Inflammatory macrophage treated with lipopolysaccharide for 1 hour (primary cell): ENCODE measurements around the gene DNHD1.

ENCODE experiments used
- DNase-seq, 2 donors: peaks; one replicate each; pipeline ENCODE4 v3.0.0-alpha.2; 2020 to 2022

Gene DNHD1

DNA sequence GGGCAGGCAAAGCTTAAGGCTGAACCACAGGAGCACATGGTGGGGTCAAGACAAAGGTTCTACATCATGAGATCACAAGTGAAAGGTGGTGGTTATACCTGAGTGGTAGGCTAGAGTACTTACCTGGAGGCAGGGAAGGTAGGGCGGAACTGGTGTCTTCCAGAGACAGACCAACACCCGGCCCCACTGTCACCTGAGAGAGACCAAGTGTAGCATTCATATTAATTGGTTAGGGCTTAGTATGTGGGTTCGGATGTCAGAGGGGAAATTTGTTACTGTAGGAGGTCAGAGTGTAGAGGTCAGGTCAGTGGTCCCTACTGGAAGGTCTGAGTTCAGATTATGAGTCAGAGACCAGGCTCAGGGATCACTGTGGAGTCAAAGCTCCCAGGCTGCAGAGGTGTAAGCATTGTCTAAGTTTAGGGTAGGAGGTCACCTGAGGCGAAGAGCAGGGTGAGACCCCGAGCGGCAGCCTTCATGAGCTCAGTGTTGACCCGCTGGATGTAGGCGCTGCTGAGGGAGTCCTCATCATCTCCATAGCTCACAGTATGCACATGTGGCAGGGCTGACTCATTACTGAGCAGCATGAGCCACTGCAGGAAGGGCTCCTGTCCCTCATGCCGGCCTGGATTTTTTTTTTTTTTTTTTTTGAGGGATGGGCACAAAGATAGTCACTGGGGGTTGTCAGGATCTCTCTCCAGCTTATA lies 119.0 kb downstream of the DNHD1 start:
- DNase-seq = no peak

DNA sequence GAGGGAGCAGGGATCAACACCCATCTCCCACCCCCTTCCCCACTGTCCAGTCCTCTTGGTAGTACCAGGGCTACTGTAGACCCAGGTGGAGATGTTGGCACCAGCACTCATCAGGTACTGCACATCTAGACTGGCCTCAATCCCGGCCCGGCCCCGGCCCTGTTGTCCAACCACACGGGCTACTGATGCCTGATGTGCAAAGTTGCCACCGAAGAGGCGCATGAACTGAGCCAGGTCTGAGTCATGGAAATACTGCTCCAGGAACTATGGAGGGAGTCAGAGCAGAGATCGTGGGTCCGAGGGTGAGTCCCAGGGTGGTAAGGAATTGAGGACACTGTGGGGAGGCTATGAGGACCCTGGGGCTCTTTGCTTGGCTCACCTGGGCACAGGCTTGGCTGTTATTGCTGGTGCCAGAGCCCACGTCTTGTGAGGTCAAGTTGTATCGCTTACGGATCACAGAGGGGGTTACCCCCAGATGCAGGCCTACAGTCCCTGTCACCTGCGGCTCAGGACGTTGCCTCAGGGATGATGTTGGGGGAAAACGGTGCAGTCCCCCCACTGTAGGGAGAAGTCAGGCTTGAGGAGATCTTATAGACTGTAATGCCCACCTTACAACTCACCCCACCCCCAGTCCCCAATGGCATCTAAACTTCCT lies 119.6 kb downstream of the DNHD1 start:
- DNase-seq = no peak

DNA sequence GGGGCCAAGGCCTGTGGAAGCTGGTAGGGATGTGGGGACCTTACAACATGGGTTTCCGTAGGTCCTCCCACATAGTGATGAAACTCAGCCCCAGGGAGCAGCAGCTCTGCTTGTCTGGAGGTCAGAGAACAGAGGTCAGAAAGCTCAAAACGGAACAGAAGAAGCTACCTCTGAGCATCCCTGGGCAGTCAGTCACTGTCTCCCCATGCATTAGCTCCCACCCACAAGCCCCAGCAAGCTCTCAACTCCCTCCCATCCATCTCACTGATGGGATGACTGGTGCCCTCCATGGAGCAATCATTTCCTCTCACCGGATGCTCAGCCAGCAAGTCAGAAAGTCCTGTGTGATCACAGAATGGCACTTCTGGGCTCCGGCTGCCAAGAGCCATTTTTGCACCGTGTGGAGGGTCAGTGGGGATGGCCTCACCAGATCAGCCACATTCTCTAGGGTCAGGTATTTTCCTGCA lies 120.3 kb downstream of the DNHD1 start:
- DNase-seq = peak; percentile 77 to 89

DNA sequence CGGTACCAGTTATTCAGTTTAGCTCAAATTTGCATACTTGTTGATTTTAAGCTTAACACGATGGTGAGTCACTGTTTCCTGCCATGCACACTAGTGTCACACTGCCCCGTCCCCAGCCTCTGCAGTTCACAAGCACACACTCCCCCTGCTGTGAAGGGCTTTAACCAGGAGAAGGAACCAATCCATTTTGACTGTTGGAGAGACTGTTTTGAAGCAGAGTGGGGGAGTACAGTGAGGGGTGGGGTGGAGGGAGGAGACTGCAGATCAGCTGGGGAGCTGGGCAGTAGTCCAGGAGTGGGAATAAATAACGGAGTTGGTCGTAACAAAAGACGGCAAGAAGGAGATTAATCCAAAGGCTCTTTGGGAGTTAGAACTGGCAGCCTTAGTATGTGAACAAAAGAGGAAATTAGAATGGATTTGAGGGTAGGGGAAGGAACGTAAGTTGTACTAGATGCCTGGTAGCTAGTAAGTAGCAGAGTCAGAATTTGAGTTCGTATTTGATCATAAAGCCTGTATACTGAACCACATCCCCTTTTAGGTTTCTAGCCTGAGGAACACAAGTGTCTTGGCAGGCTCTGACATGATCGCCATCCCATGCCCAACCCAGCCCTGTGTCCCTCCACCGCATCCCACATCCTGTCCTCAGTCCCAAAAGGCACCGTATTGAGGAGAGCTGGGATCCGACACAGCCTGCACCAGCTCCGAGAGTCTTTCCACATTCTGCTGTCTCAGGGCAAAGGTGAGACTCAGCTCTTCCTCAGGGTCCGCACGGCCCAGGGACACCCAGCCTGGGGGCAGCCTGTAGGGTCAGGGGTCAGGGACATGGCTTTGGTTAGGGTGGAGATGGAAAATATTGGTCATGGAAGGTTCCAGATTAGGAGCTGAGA lies 121.3 kb downstream of the DNHD1 start:
- DNase-seq = peak; percentile 80 to 87

DNA sequence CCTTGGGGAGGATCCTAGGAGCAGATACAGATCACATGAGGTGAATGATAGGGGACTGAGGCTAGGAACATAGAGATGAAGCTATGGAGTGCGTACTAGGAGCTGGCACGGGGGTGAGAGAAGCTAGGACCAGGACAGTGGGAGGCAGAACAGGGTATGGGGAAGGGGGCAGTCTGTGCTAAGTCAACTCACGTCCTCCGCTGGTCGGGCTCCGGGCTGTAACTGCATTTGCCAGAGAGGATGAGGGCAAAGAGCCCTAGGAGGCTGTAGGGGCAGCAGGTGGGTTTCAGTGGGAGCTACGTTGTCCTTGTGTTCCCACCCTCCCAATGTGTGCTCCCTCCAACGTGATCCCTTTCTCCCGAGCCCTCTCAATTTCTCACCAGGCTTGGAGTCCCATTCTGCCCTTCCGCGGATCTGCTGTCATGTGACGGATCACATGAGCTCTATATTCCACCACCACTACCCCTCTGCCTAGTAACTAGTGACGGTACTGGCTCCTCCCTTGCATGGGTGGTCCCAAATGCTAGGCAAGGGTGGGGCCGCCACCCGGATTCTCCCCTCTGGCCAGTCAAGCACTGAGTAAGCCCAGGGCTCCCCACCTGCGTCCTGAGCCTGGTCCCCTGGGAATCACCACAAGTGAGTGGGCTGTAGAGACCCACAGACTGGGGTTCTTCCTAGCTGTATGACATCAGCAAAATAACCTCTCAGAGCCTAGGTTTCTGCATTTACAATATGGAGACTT lies 122.1 kb downstream of the DNHD1 start, which contains the start of gene TPP1:
TSS of gene TPP1 (minus strand) at position 419 of the 742 bp plus-strand sequence. CDS start at position 397, 22 bp downstream.
- DNase-seq = peak; percentile 96 to 98

DNA sequence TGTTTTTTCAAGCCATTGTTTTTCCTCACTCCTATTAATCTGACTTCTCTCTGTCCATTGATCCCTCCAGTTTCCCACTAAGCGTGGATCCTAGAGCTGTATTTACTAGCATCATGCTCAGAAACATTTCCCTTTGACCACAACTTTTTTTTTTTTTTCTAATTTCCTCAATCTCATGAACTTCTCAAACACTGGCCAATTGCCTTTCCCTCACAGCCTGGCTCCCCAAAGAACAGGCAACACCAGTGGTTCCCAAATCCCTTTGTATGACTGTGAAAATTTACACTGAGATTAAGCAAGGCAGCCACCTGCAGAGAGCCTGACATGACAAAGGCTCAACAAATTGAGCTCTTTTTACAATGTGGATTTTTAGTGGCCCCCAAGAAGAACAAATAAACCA lies 123.6 kb downstream of the DNHD1 start:
- peak; percentile 50 to 58 for DNase-seq
